ENCODE results near the gene CTDSP1. TPM values are rescaled to one million over a fixed set of nuclear protein-coding genes. Genes with fewer than 3 reads are reported as not detected.
A peak's percentile ranks its signal among the peaks of the same experiment; 100 is the strongest.

CTDSP1 gene
- total RNA-seq, 4 donors from 2014 or later: 132 to 197 (median 173) TPM

DNA sequence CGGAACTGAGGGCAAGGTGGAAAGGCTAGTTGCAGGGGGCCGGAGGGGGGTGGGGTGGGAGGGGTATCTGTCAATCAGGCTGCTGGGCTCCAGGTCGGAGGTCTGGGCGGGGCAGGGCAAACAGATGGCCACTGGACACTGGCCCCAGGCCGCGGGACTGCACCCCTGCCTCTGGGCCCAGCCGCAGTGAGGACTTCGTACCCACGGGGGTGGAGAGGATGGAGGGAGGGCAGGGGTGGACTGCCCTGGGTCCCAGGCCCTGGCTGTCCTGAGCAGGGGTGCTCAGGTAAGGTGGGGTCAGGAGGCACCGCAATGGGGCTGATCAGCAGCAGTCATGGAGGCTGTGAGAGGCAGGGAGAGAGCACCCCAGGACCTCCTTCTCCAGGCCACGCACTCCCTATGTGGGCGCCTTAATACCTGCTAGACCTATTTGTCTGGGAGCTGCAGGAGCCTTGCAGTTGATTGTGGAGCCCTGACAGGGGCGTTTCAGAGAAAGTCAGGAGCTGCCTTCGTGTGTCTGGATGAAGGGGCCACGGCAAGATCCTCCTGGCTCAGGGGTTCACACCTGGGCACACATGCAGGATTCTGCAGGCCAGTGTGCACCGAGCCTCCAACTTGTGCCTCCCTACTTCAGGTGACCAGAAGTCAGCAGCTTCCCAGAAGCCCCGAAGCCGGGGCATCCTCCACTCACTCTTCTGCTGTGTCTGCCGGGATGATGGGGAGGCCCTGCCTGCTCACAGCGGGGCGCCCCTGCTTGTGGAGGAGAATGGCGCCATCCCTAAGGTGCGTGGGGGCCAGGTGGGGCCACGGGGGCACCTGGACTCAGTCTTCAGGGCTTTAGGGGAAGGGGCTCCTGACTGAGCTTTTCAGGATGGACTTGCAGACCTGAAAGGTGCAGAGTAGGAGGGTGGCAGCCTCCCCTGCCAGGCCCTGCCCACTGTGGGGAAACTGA is 1.5 kb downstream of the CTDSP1 start:
- 34% methylated on average over 21 of the region's 24 CpGs; no CpG with 5 or more reads in 1 of the 2 donors for WGBS, 2 donors (ENCODE audit: low coverage in 1 of 2)
- H3K36me3 ChIP-seq: peaks cover 0 to 28% (median 7%) of the 10 kb centered on the region in 4 donors
- H3K4me1 ChIP-seq: peaks cover 21 to 62% (median 56%) of the 10 kb centered on the region in 4 donors
- H3K4me3 ChIP-seq: peak overlapping the region; percentile 80 to 98 (median 97)
- H3K27me3 ChIP-seq: no peaks in the 10 kb centered on the region
- no peaks in the 10 kb centered on the region for H3K9me3 ChIP-seq
- peak; percentile 66 for DNase-seq
- H3K27ac ChIP-seq: peak overlapping the region; percentile 99 to 100 (median 100)
- in situ Hi-C loops (cut with MboI; ENCODE audit: low pct_ligation_motif_present in 1 of 4, low pct_unique_long_range_greater_than_20kb in 1 of 4, low sequenced_read_pairs in 3 of 4) (no loop called here), intact Hi-C loops (cut with DNase I; ENCODE audit: low total_unique reads) (no loop called here)
- peak in 1 of 3 donors; percentile 67 for TF ChIP-seq POLR2AphosphoS5 (IDR thresholded peaks at IDR 0.05)
- no peak for TF ChIP-seq EP300 (IDR thresholded peaks at IDR 0.05; ENCODE audit: low read depth)

DNA sequence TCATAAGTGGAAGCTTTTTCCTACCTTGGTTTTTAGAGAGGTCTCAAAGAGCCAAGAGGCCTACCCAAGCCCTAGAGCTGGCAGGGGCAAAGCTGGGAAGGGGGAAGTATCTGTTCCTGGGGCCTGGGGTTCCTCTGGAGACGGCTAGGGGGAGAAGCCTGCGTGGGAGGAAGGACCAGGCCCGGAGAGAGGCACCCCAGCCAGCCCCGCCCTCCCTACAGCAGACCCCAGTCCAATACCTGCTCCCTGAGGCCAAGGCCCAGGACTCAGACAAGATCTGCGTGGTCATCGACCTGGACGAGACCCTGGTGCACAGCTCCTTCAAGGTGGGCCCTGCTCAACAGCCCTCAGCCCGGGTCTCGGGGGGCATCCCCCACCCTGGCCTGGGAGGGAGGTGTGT is 2.2 kb downstream of the CTDSP1 start:
- Histone ChIP-seq H3K27ac (peak overlapping the region; percentile 99 to 100 (median 100)), H3K36me3 (peaks cover 0 to 28% (median 7%) of the 10 kb centered on the region in 4 donors), H3K27me3 (no peaks in the 10 kb centered on the region), H3K4me1 (peaks cover 24 to 61% (median 55%) of the 10 kb centered on the region in 4 donors), H3K4me3 (peak overlapping the region in 1 of 4 donors; percentile 97), H3K9me3 (no peaks in the 10 kb centered on the region)
- in situ Hi-C loops (cut with MboI; ENCODE audit: low pct_ligation_motif_present in 1 of 4, low pct_unique_long_range_greater_than_20kb in 1 of 4, low sequenced_read_pairs in 3 of 4) (no loop called here), intact Hi-C loops (cut with DNase I; ENCODE audit: low total_unique reads) (no loop called here)
- TF ChIP-seq, protein P1, sequence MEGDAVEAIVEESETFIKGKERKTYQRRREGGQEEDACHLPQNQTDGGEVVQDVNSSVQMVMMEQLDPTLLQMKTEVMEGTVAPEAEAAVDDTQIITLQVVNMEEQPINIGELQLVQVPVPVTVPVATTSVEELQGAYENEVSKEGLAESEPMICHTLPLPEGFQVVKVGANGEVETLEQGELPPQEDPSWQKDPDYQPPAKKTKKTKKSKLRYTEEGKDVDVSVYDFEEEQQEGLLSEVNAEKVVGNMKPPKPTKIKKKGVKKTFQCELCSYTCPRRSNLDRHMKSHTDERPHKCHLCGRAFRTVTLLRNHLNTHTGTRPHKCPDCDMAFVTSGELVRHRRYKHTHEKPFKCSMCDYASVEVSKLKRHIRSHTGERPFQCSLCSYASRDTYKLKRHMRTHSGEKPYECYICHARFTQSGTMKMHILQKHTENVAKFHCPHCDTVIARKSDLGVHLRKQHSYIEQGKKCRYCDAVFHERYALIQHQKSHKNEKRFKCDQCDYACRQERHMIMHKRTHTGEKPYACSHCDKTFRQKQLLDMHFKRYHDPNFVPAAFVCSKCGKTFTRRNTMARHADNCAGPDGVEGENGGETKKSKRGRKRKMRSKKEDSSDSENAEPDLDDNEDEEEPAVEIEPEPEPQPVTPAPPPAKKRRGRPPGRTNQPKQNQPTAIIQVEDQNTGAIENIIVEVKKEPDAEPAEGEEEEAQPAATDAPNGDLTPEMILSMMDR (IDR thresholded peaks at IDR 0.05): no peak
- TF ChIP-seq POLR2AphosphoS5 (IDR thresholded peaks at IDR 0.05) (no peak), EP300 (IDR thresholded peaks at IDR 0.05; ENCODE audit: low read depth) (no peak), POLR2A (IDR thresholded peaks at IDR 0.05) (no peak)
- no peak for DNase-seq
- WGBS, 2 donors (ENCODE audit: low coverage in 1 of 2): 80% methylated on average over 1 of the region's 9 CpGs; no CpG with 5 or more reads in 1 of the 2 donors

DNA sequence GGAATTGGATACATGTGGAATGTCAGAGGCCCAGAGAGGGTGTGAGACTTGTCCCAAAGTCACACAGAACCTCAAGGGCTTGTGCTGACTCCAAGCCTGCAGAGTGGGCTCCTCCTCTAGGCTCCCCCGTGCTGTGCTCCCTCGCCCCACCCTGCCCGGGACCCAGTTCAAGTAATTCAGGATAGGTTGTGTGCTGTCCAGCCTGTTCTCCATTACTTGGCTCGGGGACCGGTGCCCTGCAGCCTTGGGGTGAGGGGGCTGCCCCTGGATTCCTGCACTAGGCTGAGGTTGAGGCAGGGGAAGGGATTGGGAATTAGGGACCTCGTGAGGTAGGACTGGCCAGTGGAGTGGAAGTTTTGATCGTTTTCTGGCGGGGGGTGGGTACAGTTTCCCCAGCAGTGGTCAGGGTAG is 2.8 kb downstream of the CTDSP1 start:
- H3K9me3 ChIP-seq: no peaks in the 10 kb centered on the region
- TF ChIP-seq POLR2A (IDR thresholded peaks at IDR 0.05): no peak
- no peak for TF ChIP-seq POLR2AphosphoS5 (IDR thresholded peaks at IDR 0.05)
- TF ChIP-seq, protein P1 (IDR thresholded peaks at IDR 0.05): no peak
- TF ChIP-seq EP300 (IDR thresholded peaks at IDR 0.05; ENCODE audit: low read depth): no peak
- H3K36me3 ChIP-seq: peaks cover 0 to 28% (median 7%) of the 10 kb centered on the region in 4 donors
- DNase-seq: no peak
- in situ Hi-C loops (cut with MboI; ENCODE audit: low pct_ligation_motif_present in 1 of 4, low pct_unique_long_range_greater_than_20kb in 1 of 4, low sequenced_read_pairs in 3 of 4) (no loop called here), intact Hi-C loops (cut with DNase I; ENCODE audit: low total_unique reads) (no loop called here)
- no peaks in the 10 kb centered on the region for H3K27me3 ChIP-seq
- peaks cover 24 to 61% (median 55%) of the 10 kb centered on the region in 4 donors for H3K4me1 ChIP-seq
- WGBS, 2 donors (ENCODE audit: low coverage in 1 of 2): 83% methylated on average over 7 of the region's 8 CpGs; no CpG with 5 or more reads in 1 of the 2 donors
- H3K27ac ChIP-seq: peak overlapping the region in 3 of 4 donors; percentile 99 to 100 (median 100)
- H3K4me3 ChIP-seq: no peak overlapping the region

DNA sequence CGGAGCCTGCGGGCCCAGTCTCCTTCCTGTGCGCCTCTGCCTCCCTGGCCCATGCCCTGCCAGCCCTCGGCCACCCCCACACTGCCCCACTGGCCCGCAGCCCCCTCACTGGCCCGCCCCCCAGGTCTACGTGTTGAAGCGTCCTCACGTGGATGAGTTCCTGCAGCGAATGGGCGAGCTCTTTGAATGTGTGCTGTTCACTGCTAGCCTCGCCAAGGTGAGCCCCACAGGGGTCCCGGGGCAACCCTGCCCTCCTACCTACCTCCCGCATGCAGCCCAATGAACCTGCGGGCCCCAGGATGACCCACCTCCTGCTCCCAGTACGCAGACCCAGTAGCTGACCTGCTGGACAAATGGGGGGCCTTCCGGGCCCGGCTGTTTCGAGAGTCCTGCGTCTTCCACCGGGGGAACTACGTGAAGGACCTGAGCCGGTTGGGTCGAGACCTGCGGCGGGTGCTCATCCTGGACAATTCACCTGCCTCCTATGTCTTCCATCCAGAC is 3.3 kb downstream of the CTDSP1 start:
- H3K9me3 ChIP-seq: no peaks in the 10 kb centered on the region
- TF ChIP-seq POLR2A (IDR thresholded peaks at IDR 0.05): no peak
- no peak for TF ChIP-seq POLR2AphosphoS5 (IDR thresholded peaks at IDR 0.05)
- no peak for TF ChIP-seq EP300 (IDR thresholded peaks at IDR 0.05; ENCODE audit: low read depth)
- TF ChIP-seq, protein P1 (IDR thresholded peaks at IDR 0.05): no peak
- peaks cover 0 to 28% (median 7%) of the 10 kb centered on the region in 4 donors for H3K36me3 ChIP-seq
- H3K27me3 ChIP-seq: no peaks in the 10 kb centered on the region
- no peak overlapping the region for H3K4me3 ChIP-seq
- no peak overlapping the region for H3K27ac ChIP-seq
- DNase-seq: no peak
- in situ Hi-C loops (cut with MboI; ENCODE audit: low pct_ligation_motif_present in 1 of 4, low pct_unique_long_range_greater_than_20kb in 1 of 4, low sequenced_read_pairs in 3 of 4) (no loop called here), intact Hi-C loops (cut with DNase I; ENCODE audit: low total_unique reads) (no loop called here)
- 89% methylated on average over 26 of the region's 26 CpGs; no CpG with 5 or more reads in 1 of the 2 donors for WGBS, 2 donors (ENCODE audit: low coverage in 1 of 2)
- peaks cover 27 to 61% (median 54%) of the 10 kb centered on the region in 4 donors for H3K4me1 ChIP-seq

Measured in transverse colon (tissue), 4 donors.